ENCODE data around the gene NAP1L1.

The NAP1L1 gene

DNA sequence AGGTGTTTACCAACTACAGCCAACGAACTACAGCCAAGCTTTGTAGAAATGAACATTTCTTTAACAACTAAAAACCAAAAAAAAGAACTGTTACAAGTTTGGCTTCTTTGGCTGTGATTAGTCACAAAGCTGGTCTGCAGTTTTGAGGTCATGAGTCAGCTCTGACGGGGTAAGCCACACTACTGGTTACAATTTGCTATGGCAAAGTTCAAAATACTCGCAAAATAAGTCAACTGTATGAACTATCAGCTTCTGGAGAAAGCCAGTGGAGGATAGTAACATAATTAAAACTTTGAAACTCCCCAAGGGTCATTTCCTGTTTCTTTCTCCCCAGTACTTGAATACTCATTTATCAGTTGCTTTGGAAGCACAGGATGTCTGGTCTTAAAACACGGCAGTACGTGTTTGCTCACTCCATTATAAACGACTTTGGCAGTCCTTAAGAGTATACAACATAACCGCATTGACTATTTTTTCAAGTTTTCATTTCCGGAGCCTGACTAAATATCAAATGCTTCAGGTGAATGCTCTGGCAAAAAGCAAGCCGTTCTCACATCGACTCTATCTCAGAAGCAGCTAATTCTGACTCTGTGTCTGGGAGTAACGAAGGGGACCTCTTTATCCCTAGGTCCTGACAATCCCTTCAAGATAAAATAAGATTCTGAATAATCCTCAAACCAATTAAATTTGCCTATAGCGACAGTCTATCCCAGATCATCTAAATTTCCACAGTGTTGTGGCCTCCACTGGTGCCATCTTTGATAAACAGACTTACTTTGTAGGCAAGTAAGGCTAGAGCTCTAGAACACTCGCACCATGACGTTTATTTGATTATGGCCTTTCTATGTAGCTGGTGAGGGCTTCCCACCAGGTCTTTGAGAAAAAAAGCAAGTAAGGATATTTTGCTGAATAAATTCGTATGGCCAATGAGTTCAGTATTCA is 63.5 kb downstream of the NAP1L1 start:
- DNase-seq: peak; percentile 69
- ATAC-seq: peak; percentile 83

DNA sequence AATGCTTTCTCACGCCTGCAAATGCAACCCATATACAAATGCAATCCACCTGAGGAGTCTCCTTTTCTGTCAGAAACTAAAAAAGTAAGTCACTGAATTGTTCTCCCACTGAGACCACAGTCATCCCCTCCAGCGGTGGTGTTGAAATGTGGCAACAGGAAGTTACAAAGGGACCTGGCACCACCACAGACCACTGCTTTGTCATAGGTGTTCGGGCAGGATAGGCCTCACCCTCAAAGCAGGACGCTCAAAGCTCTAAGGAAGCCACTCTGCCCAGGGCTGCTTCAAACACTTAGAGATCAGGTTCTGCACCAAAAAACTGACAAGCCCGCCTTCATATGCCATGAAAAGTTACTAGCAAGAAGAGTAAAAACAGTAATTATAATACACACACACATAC is 64.2 kb downstream of the NAP1L1 start:
- DNase-seq (peak; percentile 79), ATAC-seq (peak; percentile 91)

DNA sequence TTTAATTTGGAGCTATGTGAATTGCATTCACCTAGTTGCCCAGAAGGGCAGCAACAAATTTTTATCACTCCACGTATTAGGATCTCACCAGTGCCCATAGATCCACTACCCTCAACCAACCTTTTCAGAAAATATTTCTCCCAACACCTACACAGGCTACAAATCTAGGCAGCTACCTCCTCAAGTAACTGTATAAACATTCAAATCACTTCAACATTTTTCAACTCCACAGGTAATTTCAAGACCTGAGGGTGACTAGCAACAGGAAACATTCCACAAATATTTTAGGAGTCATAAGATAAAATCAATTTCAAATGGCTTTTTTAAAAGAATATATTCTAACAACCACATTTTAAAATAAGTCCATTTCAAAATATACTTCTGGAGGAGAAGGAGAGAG is 65.8 kb downstream of the NAP1L1 start:
- no peak for ATAC-seq
- DNase-seq: no peak

DNA sequence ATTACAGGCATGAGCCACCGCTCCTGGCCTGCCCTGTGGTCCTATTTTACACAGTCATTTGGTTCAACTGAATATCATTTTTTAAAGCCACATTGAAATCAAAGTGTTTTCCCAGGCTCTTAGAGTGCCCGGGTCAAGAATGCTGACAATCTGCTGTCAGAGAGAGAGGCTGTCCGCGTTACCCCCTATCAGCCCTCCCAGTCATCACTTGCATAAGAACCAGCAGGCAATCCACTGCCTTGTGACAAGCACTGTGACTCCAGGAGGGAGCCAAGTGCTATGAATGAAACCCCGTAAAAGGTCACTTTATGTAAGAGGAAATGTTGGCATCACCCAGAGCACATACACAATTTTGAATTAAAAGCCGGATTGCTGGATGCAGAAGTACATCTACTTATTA is 66.4 kb downstream of the NAP1L1 start:
- ATAC-seq (no peak), DNase-seq (no peak)

DNA sequence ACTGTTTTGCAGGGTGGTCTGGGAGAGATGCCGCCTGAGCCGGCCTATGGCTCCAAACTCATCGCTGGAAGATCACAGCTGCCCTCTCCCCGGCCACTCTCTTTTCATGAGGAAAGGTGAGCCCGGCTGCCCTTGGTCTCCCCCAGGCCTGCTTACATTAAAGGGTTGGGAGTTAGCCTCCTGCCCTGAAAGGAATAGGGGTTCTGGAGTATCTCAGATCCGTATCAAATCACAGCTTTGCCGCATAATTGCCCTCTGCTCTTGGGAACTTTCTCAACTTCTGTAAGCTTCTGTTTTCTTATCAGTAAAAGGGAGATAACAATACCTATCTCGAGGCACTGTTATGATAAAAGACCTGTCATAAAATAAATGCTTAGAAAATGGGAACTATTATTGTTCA is 70.5 kb downstream of the NAP1L1 start:
- ATAC-seq: no peak
- DNase-seq: no peak

DNA sequence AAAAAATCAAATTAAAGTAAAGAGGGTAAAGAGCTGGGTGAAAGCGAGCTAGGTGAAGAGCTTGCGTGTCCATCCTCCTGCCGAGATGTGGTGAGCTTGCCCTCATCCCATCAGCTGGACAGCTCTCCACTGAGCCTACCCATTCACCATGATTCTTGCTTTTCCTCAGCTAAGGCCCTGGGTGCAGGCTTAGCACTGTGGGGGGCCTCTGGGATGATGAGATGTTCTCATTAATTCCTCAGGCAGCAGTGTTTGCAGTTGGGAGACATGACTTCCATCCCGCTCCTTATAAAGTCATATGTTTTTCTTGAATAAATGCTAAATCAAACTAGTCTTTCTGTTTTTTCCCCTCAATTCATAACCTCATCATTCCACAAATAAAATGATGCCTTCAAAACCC is 70.9 kb downstream of the NAP1L1 start:
- DNase-seq (no peak), ATAC-seq (no peak)

DNA sequence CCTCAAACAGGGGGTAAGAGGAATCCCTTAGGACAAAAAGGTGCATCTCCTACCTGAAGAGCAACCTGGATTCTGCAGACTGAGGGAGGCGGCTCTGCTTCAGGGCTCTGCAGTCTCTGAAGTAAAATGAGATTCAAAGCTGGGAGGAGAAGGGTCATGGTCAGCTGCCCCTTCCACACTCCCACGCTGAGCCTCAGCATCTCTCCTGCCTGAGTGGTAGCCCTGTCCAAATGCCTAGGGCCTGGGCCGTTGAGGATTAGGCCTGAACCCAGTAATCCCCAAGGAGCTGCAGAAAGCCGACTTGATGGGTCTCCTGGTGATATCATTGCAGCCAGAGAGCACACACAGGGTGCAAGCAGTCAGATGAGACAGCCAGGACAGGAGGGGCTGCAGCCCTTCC is 71.8 kb downstream of the NAP1L1 start:
- ATAC-seq: no peak
- DNase-seq: no peak

DNA sequence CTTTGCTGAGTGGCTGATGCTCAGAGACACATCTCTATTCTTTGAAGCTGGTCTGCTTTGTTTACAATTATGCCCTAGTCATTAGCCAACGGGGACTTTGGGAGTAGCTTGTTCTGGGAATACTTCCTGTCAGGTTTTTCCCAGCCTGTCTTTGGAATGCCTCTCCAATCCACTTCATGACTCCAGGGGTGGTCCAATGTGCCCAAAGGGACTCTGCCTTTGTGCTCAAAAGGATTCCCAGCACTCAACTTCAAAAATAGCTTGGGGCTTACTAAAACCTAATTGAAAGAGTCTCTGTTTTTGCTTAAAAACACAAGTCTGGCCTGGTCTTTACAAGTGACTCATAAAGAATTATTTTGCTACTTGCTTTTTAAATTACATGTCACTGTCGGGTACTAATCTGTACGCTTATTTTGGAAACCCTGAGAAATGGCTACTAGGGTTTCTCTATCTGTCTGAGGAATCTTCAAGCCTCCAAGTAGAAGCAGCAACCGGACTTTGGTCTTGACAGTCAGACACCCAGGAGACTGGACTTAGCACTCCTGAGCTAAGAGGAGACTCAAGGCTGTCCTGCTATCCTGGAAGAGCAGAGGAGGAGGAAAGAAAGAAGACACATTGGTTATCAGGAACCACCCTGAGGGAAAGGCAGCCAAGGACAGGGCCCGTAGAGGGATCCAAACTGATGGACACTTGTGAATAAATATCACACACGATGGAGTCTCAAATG is 73.6 kb downstream of the NAP1L1 start:
- DNase-seq (no peak), ATAC-seq (no peak)

DNA sequence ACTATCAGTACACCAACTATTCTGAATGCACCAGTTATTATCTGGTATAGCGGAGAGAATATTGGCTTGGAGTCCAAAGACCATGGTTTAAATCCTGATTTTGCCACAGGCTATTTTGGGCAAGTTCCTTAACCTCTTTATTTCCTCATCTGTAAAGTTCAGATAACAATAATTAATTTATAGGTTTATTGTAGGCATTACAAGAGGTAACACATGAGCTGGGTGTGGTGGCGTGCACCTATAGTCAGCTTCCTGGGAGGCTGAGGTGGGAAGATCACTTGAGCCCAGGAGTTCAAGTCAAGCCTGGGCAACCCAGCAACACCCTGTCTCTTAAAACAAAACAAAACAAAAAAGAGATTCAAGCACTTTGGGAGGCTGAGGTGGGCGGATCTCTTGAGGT is 76.1 kb downstream of the NAP1L1 start:
- ATAC-seq (no peak), DNase-seq (no peak)

DNA sequence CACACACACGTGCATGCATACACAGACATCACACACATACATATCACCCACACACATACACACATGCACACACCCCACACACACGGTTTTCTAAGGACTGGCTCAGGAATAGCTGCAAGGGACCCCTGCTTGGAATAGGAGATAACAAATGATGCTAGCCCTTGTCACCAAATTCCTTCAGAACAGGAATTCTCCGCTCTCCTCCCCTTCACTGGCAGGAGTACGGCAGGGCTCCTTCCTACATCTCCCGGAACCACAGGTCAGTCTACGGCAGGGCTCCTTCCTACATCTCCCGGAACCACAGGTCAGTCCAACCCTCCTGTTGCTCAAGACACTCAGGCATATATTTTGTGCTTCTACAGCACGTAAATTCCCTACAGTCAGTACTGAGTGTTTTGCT is 76.8 kb downstream of the NAP1L1 start:
- ATAC-seq (no peak), DNase-seq (no peak)

DNA sequence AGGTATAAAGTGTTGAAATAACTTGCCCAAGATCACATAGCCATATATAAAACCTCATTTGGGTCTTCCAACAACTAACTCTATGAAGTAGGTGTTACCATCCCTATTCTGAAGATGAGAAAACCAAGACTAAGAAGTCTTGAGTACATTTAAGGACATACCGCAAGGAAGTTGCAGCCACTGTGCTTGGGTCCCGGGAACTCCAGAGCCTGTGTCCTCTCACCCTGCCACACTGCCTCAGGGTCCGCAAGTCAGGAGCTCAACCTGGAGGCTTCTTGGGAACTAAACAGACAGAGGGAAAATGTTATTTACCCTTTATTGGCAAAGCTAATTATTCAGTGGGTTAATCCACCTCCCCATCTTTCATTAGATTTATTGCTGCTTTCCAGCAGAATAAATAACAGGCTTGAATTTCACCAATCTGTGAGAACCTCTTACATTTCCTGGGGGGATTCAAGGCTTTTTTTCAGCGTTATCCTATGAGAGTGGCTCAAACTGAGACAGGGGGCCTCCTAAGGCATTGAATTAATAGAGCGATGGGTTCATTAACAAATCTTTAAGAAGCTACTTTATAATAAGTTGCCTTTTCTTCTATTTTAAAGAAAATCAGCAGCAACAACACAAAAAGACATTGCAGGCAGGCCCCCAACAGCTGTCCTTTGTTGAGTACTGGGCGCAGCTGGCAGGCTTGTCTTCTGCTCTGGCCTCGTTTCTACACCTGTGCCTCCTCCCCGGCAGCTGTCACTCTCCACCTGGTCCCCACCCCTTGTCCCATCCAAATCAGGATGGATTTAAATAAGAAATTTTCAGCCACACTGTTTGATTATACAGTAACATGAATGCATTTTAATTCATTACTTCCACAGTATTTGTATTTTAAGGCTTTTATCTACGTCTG is 78.2 kb downstream of the NAP1L1 start:
- DNase-seq: no peak
- ATAC-seq: no peak

DNA sequence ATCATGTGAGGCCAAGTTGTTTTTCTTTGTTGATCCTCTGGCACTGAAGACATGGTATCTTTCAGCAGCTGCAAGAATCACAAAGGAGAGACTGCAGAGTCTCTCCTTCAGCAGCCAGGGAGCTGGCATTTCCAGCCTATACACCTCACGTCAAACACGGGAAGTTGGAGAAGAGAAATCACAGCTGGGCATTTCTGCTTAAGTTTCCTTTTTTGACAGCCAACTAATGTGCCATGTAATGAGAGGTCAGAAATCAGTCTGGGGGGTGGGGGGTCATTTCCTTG is 81.2 kb downstream of the NAP1L1 start:
- DNase-seq (no peak), ATAC-seq (no peak)

DNA sequence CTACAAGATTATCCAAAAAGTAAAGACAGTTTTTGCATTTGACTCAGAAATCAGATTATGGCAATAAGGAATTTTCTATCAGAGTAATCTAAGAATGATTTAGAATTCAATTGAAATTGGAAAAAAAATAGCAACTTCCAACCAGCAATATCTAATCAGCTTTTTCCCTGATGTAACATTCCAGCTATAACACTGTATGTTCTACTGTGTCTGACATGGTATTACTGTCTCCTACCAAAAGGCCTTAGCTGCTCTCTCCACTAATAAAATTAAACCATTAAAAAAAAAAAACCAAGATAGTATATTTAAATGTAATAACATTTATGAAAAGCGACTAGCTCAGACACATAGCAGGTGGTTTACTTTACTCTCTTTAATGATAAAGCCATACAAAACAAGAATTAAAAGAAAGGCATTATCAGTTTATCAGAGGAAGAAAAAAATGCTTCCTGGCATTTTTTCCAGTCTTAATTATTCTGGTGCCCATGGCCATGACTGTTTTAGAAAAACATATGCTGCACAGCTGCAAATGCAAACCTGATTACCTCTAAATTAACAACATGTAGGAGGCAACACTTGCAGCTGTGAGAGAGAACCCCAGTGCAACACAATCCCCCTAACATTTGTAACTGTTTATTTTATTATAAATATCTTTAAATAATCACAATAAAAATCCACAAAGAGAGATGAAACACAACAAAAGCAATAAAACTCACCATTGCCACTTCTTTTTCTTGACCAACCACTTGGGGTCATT is 81.7 kb downstream of the NAP1L1 start:
- ATAC-seq: no peak
- DNase-seq: no peak

DNA sequence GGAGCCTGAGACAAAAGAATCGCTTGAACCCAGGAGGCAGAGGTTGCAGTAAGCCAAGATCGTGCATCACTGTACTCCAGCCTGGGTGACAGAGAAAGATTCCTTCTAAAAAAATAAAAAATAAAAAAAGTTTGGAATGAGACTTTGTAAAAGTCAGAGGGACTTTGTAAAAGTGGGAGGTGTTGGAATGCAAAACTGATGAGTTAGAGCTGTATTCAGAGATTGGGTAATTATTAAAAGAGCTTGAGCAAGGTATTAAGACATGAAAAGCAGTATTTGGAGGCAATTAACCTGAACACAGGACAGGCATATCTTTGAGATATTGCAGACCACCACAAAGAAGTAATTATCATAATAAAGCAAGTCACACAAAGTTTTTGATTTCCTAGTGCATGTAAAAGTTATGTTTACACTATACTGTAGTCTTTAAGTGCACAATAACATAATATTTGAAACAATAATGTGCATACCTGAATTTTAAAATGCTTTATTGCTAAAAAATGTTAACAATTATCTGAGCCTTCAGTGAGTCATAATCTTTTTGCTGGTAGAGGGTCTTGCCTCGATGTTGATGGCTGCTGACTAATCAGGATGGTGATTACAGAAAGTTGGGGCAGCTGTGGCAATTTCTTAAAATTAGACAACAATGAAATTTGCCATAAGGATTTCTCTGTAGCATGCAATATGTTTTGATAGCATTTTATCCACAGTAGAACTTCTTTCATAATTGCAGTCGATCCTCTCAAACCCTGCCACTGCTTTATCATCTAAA is 86.0 kb downstream of the NAP1L1 start:
- ATAC-seq: no peak

DNA sequence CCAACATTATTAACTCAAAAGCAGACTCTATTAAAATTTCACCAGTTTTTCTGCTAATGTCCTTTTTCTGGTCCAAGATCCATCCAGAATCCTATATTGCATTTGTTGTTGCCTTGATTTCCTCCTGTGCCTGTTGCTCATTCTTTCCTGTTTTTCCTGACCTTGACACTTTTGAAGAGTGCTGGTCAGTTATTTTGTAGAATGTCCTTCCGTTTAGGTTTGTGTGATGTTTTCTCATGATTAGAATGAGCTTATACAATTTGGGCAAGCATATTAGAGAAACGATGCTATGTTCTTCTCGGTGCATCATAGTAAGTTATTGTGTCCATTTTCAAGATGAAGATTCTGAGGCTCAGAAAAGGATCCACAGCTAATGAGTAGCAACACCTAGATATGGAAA is 86.8 kb downstream of the NAP1L1 start:
- ATAC-seq (no peak), DNase-seq (no peak)

More for the DNA sequence above, 86.0 kb downstream of the NAP1L1 start:
- no peak for DNase-seq

DNA sequence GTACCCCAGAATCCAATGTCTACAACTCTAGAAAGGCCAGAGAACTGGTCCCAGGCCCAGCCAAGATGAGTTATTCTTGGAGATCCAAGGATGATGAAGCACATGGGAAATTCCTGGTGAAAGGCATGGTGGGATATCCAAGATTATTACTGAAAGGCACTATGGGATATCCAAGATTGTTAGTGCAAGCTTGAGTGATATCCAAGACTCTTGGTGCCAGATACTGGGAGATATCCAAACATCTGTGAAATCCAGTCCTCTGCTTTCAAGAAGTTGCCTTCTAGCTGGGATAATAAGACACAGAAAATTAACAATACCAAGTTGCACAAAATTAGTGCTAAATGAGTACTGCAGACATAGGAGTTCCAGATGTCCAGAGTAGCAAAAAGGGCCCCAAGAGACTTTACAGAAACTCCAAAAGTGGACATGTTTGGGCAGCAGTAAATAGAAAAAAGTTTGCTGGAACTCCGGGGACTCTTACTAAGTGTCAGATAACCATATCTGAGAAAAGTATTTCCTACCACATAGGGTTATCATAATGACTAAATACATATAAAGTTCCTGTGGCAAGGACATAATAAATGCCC is 87.5 kb downstream of the NAP1L1 start:
- DNase-seq (no peak), ATAC-seq (no peak)

DNA sequence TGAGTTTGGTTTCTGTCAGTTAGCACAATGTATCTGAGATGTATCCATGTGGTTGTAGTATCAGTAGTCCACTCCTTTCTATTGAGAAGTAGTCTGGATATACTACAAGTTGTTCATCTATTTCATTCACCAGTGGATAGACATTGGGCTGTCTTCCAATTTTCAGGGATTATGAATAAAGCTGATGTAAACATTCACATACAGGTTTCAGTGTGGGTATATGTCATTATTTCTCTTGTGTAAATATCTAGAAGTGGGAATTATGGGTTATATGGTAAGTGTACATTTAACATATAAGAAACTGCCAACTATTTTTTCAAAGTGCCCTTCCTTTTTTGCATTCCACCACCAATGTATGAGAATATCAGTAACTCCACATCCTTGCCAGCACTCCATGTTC is 88.8 kb downstream of the NAP1L1 start:
- DNase-seq (no peak), ATAC-seq (no peak)

DNA sequence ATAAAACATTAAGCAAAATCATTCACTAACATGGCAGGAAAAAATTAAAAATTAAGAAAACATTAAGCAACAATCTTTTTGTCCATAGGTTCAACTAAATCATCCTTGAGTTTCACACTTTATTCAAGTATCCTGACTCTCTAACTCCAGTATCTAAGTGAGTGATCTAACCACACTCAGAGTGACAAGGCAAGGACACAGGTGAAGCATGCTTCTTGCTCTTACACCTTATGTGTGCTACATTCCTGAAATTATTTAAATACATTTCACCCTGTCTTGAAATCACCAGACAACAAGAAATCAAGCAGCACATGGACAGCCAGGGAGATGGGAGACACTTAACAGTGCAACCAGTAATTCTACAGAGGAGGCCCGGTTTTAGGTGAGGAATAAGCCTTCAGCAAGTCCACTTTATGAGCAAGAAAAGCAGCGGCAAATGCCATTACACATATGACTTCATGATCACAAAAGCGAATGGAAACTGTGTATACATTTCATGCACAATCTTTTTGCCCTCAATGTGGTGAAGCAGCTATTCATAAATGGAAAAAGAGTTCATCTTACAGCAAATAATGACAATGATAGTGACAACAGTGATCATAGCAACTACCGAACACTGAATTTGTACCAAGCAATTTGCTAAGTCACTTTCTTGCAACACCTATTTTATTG is 90.3 kb downstream of the NAP1L1 start:
- ATAC-seq (peak; percentile 83), DNase-seq (no peak)

DNA sequence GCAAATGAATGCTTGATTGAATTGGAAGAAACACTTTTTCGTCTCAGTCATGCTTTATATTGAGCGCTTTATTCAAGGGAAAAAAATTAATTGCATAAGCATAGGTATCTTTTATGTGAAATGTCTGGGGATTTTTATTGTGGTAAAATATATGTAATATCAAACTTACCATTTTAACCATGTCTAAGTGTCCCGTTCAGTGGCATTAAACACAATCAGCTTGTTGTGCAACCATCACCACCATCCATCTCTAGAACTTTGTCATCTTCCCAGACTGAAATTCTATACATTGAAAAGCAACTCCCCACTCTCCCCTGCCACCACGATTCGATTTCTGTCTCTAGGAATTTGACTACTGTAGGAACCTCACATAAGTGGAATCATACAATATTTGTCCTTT is 92.7 kb downstream of the NAP1L1 start:
- DNase-seq: no peak
- peak; percentile 8 for ATAC-seq

DNA sequence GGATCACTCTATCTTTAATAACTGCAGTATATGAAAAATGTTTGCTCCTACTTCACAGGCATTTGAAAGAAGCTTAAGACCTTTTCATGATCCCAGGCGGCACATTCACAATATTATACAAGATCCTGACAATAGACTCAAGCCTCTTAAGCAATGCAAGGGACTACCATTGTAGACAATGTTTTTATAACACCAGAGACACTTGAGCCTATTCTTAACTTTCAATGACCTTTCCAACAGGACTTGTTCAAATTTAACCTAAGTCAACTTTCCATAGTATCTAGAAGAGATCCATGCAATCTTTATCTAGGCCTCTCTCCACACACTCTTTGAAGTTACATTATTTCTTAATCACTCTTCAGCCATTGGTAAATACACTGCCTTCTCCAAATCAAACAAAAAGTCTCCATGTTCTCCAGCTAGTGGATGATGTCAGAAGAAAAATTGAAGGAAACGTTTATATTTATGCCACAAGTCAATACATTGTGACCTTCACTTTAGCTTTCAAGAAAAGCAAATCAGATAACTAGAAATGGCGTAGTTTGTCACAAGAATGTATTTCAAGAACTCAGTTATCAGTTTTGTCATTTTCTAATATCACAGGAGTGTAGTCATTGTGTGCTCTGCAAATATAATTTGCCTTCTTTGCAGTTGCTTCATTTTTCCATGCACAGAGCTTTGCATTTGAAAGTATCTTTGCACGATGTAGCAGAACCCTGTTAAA is 94.1 kb downstream of the NAP1L1 start:
- ATAC-seq: no peak
- DNase-seq: no peak
